Measurements from ENCODE around the gene CPNE4.
"Not testable (repeated sequence)": the region's sequence is repeated elsewhere in the genome, so short reads cannot be mapped to it uniquely, and the experiment has no call there.

CPNE4 gene

GRCh38 chr3:132034486-132035464 lies at the start of gene CPNE4:
Gene CPNE4, minus strand, starts transcription at chr3:132035014.
- DNase-seq (ENCODE audit: low read depth, low spot score), result peak; percentile 95

- peak; percentile 74 for DNase-seq (ENCODE audit: low read depth, low spot score)
Measured at GRCh38 chr3:132083583-132084279, 48.9 kb upstream of the CPNE4 start.

GRCh38 chr3:132083159-132083558 lies 48.3 kb upstream of the CPNE4 start:
- DNase-seq (ENCODE audit: low read depth, low spot score), result no peak

- DNase-seq (ENCODE audit: low read depth, low spot score), result peak; percentile 32
Measured at GRCh38 chr3:132079147-132079546, 44.3 kb upstream of the CPNE4 start.

- no peak for DNase-seq (ENCODE audit: low read depth, low spot score)
Measured at GRCh38 chr3:132073771-132074170, 39.0 kb upstream of the CPNE4 start.

GRCh38 chr3:132071043-132071442 lies 36.2 kb upstream of the CPNE4 start:
- DNase-seq (ENCODE audit: low read depth, low spot score), result peak; percentile 19

- DNase-seq (ENCODE audit: low read depth, low spot score), result no peak
Measured at GRCh38 chr3:132064114-132064513, 29.3 kb upstream of the CPNE4 start.

- no peak for DNase-seq (ENCODE audit: low read depth, low spot score)
Measured at GRCh38 chr3:132062535-132062934, 27.7 kb upstream of the CPNE4 start.

- DNase-seq (ENCODE audit: low read depth, low spot score), result no peak
Measured at GRCh38 chr3:132055872-132056271, 21.1 kb upstream of the CPNE4 start.

GRCh38 chr3:132047209-132047608 lies 12.4 kb upstream of the CPNE4 start:
- no peak for DNase-seq (ENCODE audit: low read depth, low spot score)

- DNase-seq (ENCODE audit: low read depth, low spot score), result not testable (repeated sequence)
Measured at GRCh38 chr3:132044874-132045273, 10.1 kb upstream of the CPNE4 start.

- no peak for DNase-seq (ENCODE audit: low read depth, low spot score)
Measured at GRCh38 chr3:132042681-132043080, 7.9 kb upstream of the CPNE4 start.

GRCh38 chr3:132038198-132038825 lies 3.5 kb upstream of the CPNE4 start:
- DNase-seq (ENCODE audit: low read depth, low spot score), result peak; percentile 44

GRCh38 chr3:132037581-132037980 lies 2.8 kb upstream of the CPNE4 start:
- no peak for DNase-seq (ENCODE audit: low read depth, low spot score)

- DNase-seq (ENCODE audit: low read depth, low spot score), result no peak
Measured at GRCh38 chr3:132037056-132037455, 2.2 kb upstream of the CPNE4 start.

- no peak for DNase-seq (ENCODE audit: low read depth, low spot score)
Measured at GRCh38 chr3:132034097-132034485, 723 bp downstream of the CPNE4 start.

GRCh38 chr3:132033471-132033870 lies 1.3 kb downstream of the CPNE4 start:
- no peak for DNase-seq (ENCODE audit: low read depth, low spot score)

GRCh38 chr3:132032959-132033358 lies 1.9 kb downstream of the CPNE4 start:
- DNase-seq (ENCODE audit: low read depth, low spot score), result no peak

- peak; percentile 92 for DNase-seq (ENCODE audit: low read depth, low spot score)
Measured at GRCh38 chr3:132029182-132029902, 5.5 kb downstream of the CPNE4 start.

GRCh38 chr3:132022914-132023313 lies 11.9 kb downstream of the CPNE4 start:
- DNase-seq (ENCODE audit: low read depth, low spot score), result no peak

GRCh38 chr3:132020058-132020457 lies 14.8 kb downstream of the CPNE4 start:
- DNase-seq (ENCODE audit: low read depth, low spot score), result no peak

- no peak for DNase-seq (ENCODE audit: low read depth, low spot score)
Measured at GRCh38 chr3:132017137-132017536, 17.7 kb downstream of the CPNE4 start.
